GM19043 (cell line): ENCODE measurements around the gene MBNL1.
A peak's percentile ranks its signal among the peaks of the same experiment; 100 is the strongest.

ENCODE experiments used
- ATAC-seq: cut with Tn5 transposase; IDR thresholded peaks from one replicate; pipeline ENCODE4 v1.9.1; 2021; ENCODE audit warnings: low read depth; ENCODE audit not compliant: unreplicated experiment

The MBNL1 gene

GRCh38 chr3:152295344-152295743 is 26.6 kb downstream of the MBNL1 start:
- no peak for ATAC-seq

GRCh38 chr3:152295806-152296205 is 27.1 kb downstream of the MBNL1 start:
- ATAC-seq = no peak

GRCh38 chr3:152296382-152296781 is 27.7 kb downstream of the MBNL1 start:
- ATAC-seq = no peak

- ATAC-seq = no peak
Observed at GRCh38 chr3:152296971-152297370, 28.2 kb downstream of the MBNL1 start.

- ATAC-seq = peak; percentile 49
Observed at GRCh38 chr3:152298393-152299248, 29.9 kb downstream of the MBNL1 start.

GRCh38 chr3:152299249-152299976 is 30.7 kb downstream of the MBNL1 start:
- peak; percentile 7 for ATAC-seq

GRCh38 chr3:152300029-152300731 is 31.5 kb downstream of the MBNL1 start:
- no peak for ATAC-seq

GRCh38 chr3:152301745-152302181 is 33.0 kb downstream of the MBNL1 start:
- no peak for ATAC-seq

- peak; percentile 72 for ATAC-seq
Observed at GRCh38 chr3:152302521-152303021, 33.8 kb downstream of the MBNL1 start.

- no peak for ATAC-seq
Observed at GRCh38 chr3:152304160-152304559, 35.4 kb downstream of the MBNL1 start.

- ATAC-seq = no peak
Observed at GRCh38 chr3:152305075-152305474, 36.3 kb downstream of the MBNL1 start.

- no peak for ATAC-seq
Observed at GRCh38 chr3:152307829-152308474, 39.2 kb downstream of the MBNL1 start.

- no peak for ATAC-seq
Observed at GRCh38 chr3:152308475-152308844, 39.7 kb downstream of the MBNL1 start.

GRCh38 chr3:152309031-152309430 is 40.3 kb downstream of the MBNL1 start:
- ATAC-seq = no peak

GRCh38 chr3:152309535-152310307 is 41.0 kb downstream of the MBNL1 start:
- ATAC-seq = no peak

- no peak for ATAC-seq
Observed at GRCh38 chr3:152313430-152313829, 44.7 kb downstream of the MBNL1 start.

GRCh38 chr3:152313914-152314313 is 45.2 kb downstream of the MBNL1 start:
- ATAC-seq = no peak

GRCh38 chr3:152314677-152315353 is 46.1 kb downstream of the MBNL1 start:
- no peak for ATAC-seq

- no peak for ATAC-seq
Observed at GRCh38 chr3:152315623-152316022, 46.9 kb downstream of the MBNL1 start.
